HEK293T (cell line): Measurements from ENCODE around the gene ZDHHC14.

ENCODE experiments used
- BHLHE40 ChIP-seq: fragments of 450-650 bp; IDR thresholded peaks from 2 replicates; pipeline ENCODE4 v1.6.1; 2016; ENCODE audit warnings: mild to moderate bottlenecking, moderate library complexity, borderline replicate concordance
- ELF4 ChIP-seq: fragments of 450-650 bp; IDR thresholded peaks from 2 replicates; pipeline ENCODE4 v1.6.1; 2017; ENCODE audit warnings: antibody characterized with exemption
- FOXA1 ChIP-seq: fragments of 450-650 bp; IDR thresholded peaks from 2 replicates; pipeline ENCODE4 v1.6.1; 2016; ENCODE audit warnings: mild to moderate bottlenecking
- FOXK2 ChIP-seq: fragments of 450-650 bp; IDR thresholded peaks from 2 replicates; pipeline ENCODE4 v1.6.1; 2016; ENCODE audit warnings: mild to moderate bottlenecking
- FOXM1 ChIP-seq: fragments of 450-650 bp; IDR thresholded peaks from 2 replicates; pipeline ENCODE4 v1.6.1; 2017; ENCODE audit warnings: mild to moderate bottlenecking, borderline replicate concordance
- HDGF ChIP-seq: fragments of 450-650 bp; IDR thresholded peaks from 2 replicates; pipeline ENCODE4 v1.6.1; 2017; ENCODE audit warnings: antibody characterized with exemption, borderline replicate concordance
- LEF1 ChIP-seq: fragments of 450-650 bp; IDR thresholded peaks from 2 replicates; pipeline ENCODE4 v1.6.1; 2017; ENCODE audit warnings: mild to moderate bottlenecking, borderline replicate concordance
- SP1 ChIP-seq: fragments of 450-650 bp; IDR thresholded peaks from 2 replicates; pipeline ENCODE4 v1.6.1; 2017
- SUZ12 ChIP-seq: fragments of 450-650 bp; IDR thresholded peaks from 2 replicates; pipeline ENCODE4 v1.6.1; 2016; ENCODE audit warnings: mild to moderate bottlenecking
- TARDBP ChIP-seq: fragments of 450-650 bp; IDR thresholded peaks from 2 replicates; pipeline ENCODE4 v1.6.1; 2016
- ZNF384 ChIP-seq: fragments of 450-650 bp; IDR thresholded peaks from 2 replicates; pipeline ENCODE4 v1.6.1; 2016
- TF ChIP-seq, protein P1 (sequence below): fragments of 450-650 bp; IDR thresholded peaks from 2 replicates; pipeline ENCODE4 v1.6.1; 2016

DNA sequence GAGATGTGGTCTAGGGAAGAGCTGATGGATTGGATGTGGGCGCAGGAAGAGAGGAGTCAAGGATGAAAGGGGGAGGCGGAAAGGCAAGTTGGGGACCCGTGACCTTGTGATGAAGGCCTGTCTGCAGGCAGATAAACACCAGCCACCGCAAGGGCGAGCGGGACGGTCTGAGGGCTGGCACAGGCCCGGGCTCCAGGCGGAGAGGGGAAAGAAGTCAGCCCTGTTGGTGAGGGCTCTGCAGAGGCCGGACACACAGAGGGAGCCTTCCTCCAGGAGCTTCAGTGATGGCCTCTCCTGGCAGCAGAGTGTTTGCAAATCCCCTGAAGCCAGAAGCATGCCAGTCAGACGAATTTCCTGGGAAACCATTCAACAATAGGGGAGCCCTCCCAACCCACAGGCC lies 112.2 kb downstream of the ZDHHC14 start:
- TF ChIP-seq TARDBP (no peak), SP1 (no peak), ZNF384 (no peak), ELF4 (no peak), SUZ12 (no peak), FOXA1 (no peak), BHLHE40 (no peak), FOXK2 (no peak), HDGF (no peak), FOXM1 (no peak), LEF1 (no peak)
- TF ChIP-seq, protein P1, sequence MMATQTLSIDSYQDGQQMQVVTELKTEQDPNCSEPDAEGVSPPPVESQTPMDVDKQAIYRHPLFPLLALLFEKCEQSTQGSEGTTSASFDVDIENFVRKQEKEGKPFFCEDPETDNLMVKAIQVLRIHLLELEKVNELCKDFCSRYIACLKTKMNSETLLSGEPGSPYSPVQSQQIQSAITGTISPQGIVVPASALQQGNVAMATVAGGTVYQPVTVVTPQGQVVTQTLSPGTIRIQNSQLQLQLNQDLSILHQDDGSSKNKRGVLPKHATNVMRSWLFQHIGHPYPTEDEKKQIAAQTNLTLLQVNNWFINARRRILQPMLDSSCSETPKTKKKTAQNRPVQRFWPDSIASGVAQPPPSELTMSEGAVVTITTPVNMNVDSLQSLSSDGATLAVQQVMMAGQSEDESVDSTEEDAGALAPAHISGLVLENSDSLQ, result no peak
